Activated naive CD8-positive, alpha-beta T cell treated with anti-CD3 and anti-CD28 coated beads for 36 hours (primary cell): ENCODE measurements around the gene SCN4B. TPM values are rescaled to one million over a fixed set of nuclear protein-coding genes. Genes with fewer than 3 reads are reported as not detected.

Source experiments
- DNase-seq: peaks from one replicate; pipeline ENCODE4 v3.0.0; 2021
- H3K27ac Mint-ChIP-seq: one replicate; pipeline ENCODE4 v1.8.0; 2022; ENCODE audit warnings: mild to moderate bottlenecking, moderate library complexity, mixed read lengths
- H3K27me3 Mint-ChIP-seq: one replicate; pipeline ENCODE4 v1.8.0; 2022; ENCODE audit warnings: mild to moderate bottlenecking, mixed read lengths
- H3K36me3 Mint-ChIP-seq: one replicate; pipeline ENCODE4 v1.8.0; 2021; ENCODE audit warnings: mild to moderate bottlenecking, mixed read lengths
- H3K4me1 Mint-ChIP-seq: one replicate; pipeline ENCODE4 v1.8.0; 2021; ENCODE audit warnings: mixed read lengths
- H3K4me3 Mint-ChIP-seq: one replicate; pipeline ENCODE4 v1.8.0; 2022; ENCODE audit warnings: mild to moderate bottlenecking, moderate library complexity, mixed read lengths
- H3K9me3 Mint-ChIP-seq: one replicate; pipeline ENCODE4 v1.8.0; 2022; ENCODE audit warnings: mixed read lengths
- total RNA-seq, 2 experiments: library from RNA; stranded (reverse); gene quantifications; one replicate each; pipeline ENCODE4 v1.2.3, GENCODE V29; 2021

Gene SCN4B
- total RNA-seq, 2 experiments from 2014 or later, result 0.41 to 0.58 TPM

GRCh38 chr11:118166641-118167040 lies 14.0 kb upstream of the SCN4B start:
- Mint-ChIP-seq H3K36me3 (no peaks in the 10 kb centered on the region), H3K9me3 (no peaks in the 10 kb centered on the region), H3K4me1 (peaks cover under 1% of the 10 kb centered on the region), H3K27ac (no peak overlapping the region), H3K27me3 (peaks cover 12% of the 10 kb centered on the region), H3K4me3 (no peak overlapping the region)
- no peak for DNase-seq

GRCh38 chr11:118164885-118165284 lies 12.3 kb upstream of the SCN4B start:
- Mint-ChIP-seq H3K27me3 (peaks cover 6% of the 10 kb centered on the region), H3K36me3 (no peaks in the 10 kb centered on the region), H3K4me1 (no peaks in the 10 kb centered on the region), H3K9me3 (no peaks in the 10 kb centered on the region), H3K4me3 (no peak overlapping the region), H3K27ac (no peak overlapping the region)
- no peak for DNase-seq

GRCh38 chr11:118163494-118163893 lies 10.9 kb upstream of the SCN4B start:
- Mint-ChIP-seq H3K27me3 (peaks cover 12% of the 10 kb centered on the region), H3K27ac (no peak overlapping the region), H3K36me3 (no peaks in the 10 kb centered on the region), H3K4me3 (no peak overlapping the region), H3K4me1 (no peaks in the 10 kb centered on the region), H3K9me3 (no peaks in the 10 kb centered on the region)
- DNase-seq, result no peak

GRCh38 chr11:118162846-118163245 lies 10.2 kb upstream of the SCN4B start:
- H3K9me3 Mint-ChIP-seq, result no peaks in the 10 kb centered on the region
- H3K4me3 Mint-ChIP-seq, result no peak overlapping the region
- no peaks in the 10 kb centered on the region for H3K4me1 Mint-ChIP-seq
- H3K27ac Mint-ChIP-seq, result no peak overlapping the region
- no peak for DNase-seq
- H3K36me3 Mint-ChIP-seq, result no peaks in the 10 kb centered on the region
- peaks cover 18% of the 10 kb centered on the region for H3K27me3 Mint-ChIP-seq

GRCh38 chr11:118161786-118162185 lies 9.2 kb upstream of the SCN4B start:
- Mint-ChIP-seq H3K27ac (no peak overlapping the region), H3K27me3 (peaks cover 29% of the 10 kb centered on the region), H3K36me3 (no peaks in the 10 kb centered on the region), H3K4me1 (peaks cover under 1% of the 10 kb centered on the region), H3K9me3 (no peaks in the 10 kb centered on the region), H3K4me3 (no peak overlapping the region)
- DNase-seq, result no peak

GRCh38 chr11:118157186-118157895 lies 4.7 kb upstream of the SCN4B start:
- H3K27ac Mint-ChIP-seq, result no peak overlapping the region
- H3K27me3 Mint-ChIP-seq, result peaks cover 70% of the 10 kb centered on the region
- H3K9me3 Mint-ChIP-seq, result no peaks in the 10 kb centered on the region
- no peaks in the 10 kb centered on the region for H3K36me3 Mint-ChIP-seq
- no peak for DNase-seq
- H3K4me3 Mint-ChIP-seq, result no peak overlapping the region
- peaks cover 7% of the 10 kb centered on the region for H3K4me1 Mint-ChIP-seq

- DNase-seq, result peak; percentile 39
Measured at GRCh38 chr11:118156531-118157185, 4.0 kb upstream of the SCN4B start.

GRCh38 chr11:118155776-118156530 lies 3.3 kb upstream of the SCN4B start:
- peaks cover 77% of the 10 kb centered on the region for H3K27me3 Mint-ChIP-seq
- no peak for DNase-seq
- H3K27ac Mint-ChIP-seq, result no peak overlapping the region
- H3K4me3 Mint-ChIP-seq, result no peak overlapping the region
- no peaks in the 10 kb centered on the region for H3K36me3 Mint-ChIP-seq
- peaks cover 7% of the 10 kb centered on the region for H3K4me1 Mint-ChIP-seq
- no peaks in the 10 kb centered on the region for H3K9me3 Mint-ChIP-seq

More at GRCh38 chr11:118156531-118157185, 4.0 kb upstream of the SCN4B start:
- Mint-ChIP-seq H3K27me3 (peaks cover 75% of the 10 kb centered on the region), H3K27ac (no peak overlapping the region), H3K9me3 (no peaks in the 10 kb centered on the region), H3K4me1 (peaks cover 7% of the 10 kb centered on the region), H3K4me3 (no peak overlapping the region), H3K36me3 (no peaks in the 10 kb centered on the region)

- Mint-ChIP-seq H3K4me1 (peaks cover 7% of the 10 kb centered on the region), H3K27ac (no peak overlapping the region), H3K27me3 (peaks cover 78% of the 10 kb centered on the region), H3K4me3 (no peak overlapping the region), H3K9me3 (no peaks in the 10 kb centered on the region), H3K36me3 (no peaks in the 10 kb centered on the region)
- no peak for DNase-seq
Measured at GRCh38 chr11:118154641-118155040, 2.0 kb upstream of the SCN4B start.

- DNase-seq, result no peak
- H3K4me1 Mint-ChIP-seq, result peaks cover 7% of the 10 kb centered on the region
- H3K36me3 Mint-ChIP-seq, result no peaks in the 10 kb centered on the region
- H3K27ac Mint-ChIP-seq, result no peak overlapping the region
- peaks cover 74% of the 10 kb centered on the region for H3K27me3 Mint-ChIP-seq
- H3K9me3 Mint-ChIP-seq, result no peaks in the 10 kb centered on the region
- peak overlapping the region; percentile 62 for H3K4me3 Mint-ChIP-seq
Measured at GRCh38 chr11:118153976-118154375, 1.4 kb upstream of the SCN4B start.

GRCh38 chr11:118153516-118153915 lies 893 bp upstream of the SCN4B start:
- Mint-ChIP-seq H3K27me3 (peaks cover 76% of the 10 kb centered on the region), H3K4me3 (peak overlapping the region; percentile 62), H3K36me3 (no peaks in the 10 kb centered on the region), H3K27ac (no peak overlapping the region), H3K9me3 (no peaks in the 10 kb centered on the region), H3K4me1 (peaks cover 7% of the 10 kb centered on the region)
- no peak for DNase-seq

GRCh38 chr11:118152020-118152551 lies 537 bp downstream of the SCN4B start:
- no peak for DNase-seq
- Mint-ChIP-seq H3K9me3 (no peaks in the 10 kb centered on the region), H3K27me3 (peaks cover 62% of the 10 kb centered on the region), H3K4me3 (peak overlapping the region; percentile 49), H3K27ac (no peak overlapping the region), H3K4me1 (peaks cover 7% of the 10 kb centered on the region), H3K36me3 (no peaks in the 10 kb centered on the region)

- H3K27ac Mint-ChIP-seq, result no peak overlapping the region
Measured at GRCh38 chr11:118151431-118151830, 1.2 kb downstream of the SCN4B start.

GRCh38 chr11:118149493-118149892 lies 3.1 kb downstream of the SCN4B start:
- DNase-seq, result no peak
- Mint-ChIP-seq H3K36me3 (no peaks in the 10 kb centered on the region), H3K27me3 (peaks cover 52% of the 10 kb centered on the region), H3K4me3 (no peak overlapping the region), H3K27ac (no peak overlapping the region), H3K9me3 (no peaks in the 10 kb centered on the region), H3K4me1 (peaks cover 2% of the 10 kb centered on the region)

More at GRCh38 chr11:118151431-118151830, 1.2 kb downstream of the SCN4B start:
- peaks cover 3% of the 10 kb centered on the region for H3K4me1 Mint-ChIP-seq
- no peak for DNase-seq
- peaks cover 58% of the 10 kb centered on the region for H3K27me3 Mint-ChIP-seq
- H3K4me3 Mint-ChIP-seq, result no peak overlapping the region
- no peaks in the 10 kb centered on the region for H3K9me3 Mint-ChIP-seq
- H3K36me3 Mint-ChIP-seq, result no peaks in the 10 kb centered on the region

GRCh38 chr11:118148856-118149255 lies 3.8 kb downstream of the SCN4B start:
- H3K36me3 Mint-ChIP-seq, result no peaks in the 10 kb centered on the region
- no peaks in the 10 kb centered on the region for H3K9me3 Mint-ChIP-seq
- H3K4me3 Mint-ChIP-seq, result no peak overlapping the region
- H3K4me1 Mint-ChIP-seq, result peaks cover 2% of the 10 kb centered on the region
- no peak overlapping the region for H3K27ac Mint-ChIP-seq
- H3K27me3 Mint-ChIP-seq, result peaks cover 52% of the 10 kb centered on the region
- DNase-seq, result no peak
